ENCODE results near the gene ZNF682. TPM values are rescaled to one million over a fixed set of nuclear protein-coding genes. Genes with fewer than 3 reads are reported as not detected.

The ZNF682 gene
- total and polyA plus RNA-seq, 2 experiments from 2014 or later = 25.1 to 45.1 TPM

DNA sequence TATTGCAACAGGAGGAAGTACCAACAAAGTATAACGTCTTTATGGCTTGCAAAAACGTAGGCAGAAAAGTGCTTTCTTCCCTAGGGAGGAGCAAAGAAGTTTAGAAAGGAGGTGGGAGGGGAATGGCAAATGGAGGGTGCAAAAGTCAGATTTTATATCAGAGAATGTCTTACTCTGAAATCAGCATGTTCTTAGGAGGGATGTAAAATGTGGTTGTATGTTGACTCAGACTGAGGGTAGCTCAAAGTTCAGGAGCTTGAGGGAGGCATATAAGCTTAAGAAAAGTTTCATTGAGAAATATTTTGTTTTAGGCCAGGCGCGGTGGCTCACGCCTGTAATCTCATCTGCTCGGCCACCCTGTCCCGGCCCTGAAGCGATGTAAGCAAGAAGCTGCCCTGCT lies 40.2 kb upstream of the ZNF682 start (continued):
- no peak for TF ChIP-seq ZNF462 (CRISPR knock-in tag; IDR thresholded peaks at IDR 0.05)
- TF ChIP-seq, protein P1, sequence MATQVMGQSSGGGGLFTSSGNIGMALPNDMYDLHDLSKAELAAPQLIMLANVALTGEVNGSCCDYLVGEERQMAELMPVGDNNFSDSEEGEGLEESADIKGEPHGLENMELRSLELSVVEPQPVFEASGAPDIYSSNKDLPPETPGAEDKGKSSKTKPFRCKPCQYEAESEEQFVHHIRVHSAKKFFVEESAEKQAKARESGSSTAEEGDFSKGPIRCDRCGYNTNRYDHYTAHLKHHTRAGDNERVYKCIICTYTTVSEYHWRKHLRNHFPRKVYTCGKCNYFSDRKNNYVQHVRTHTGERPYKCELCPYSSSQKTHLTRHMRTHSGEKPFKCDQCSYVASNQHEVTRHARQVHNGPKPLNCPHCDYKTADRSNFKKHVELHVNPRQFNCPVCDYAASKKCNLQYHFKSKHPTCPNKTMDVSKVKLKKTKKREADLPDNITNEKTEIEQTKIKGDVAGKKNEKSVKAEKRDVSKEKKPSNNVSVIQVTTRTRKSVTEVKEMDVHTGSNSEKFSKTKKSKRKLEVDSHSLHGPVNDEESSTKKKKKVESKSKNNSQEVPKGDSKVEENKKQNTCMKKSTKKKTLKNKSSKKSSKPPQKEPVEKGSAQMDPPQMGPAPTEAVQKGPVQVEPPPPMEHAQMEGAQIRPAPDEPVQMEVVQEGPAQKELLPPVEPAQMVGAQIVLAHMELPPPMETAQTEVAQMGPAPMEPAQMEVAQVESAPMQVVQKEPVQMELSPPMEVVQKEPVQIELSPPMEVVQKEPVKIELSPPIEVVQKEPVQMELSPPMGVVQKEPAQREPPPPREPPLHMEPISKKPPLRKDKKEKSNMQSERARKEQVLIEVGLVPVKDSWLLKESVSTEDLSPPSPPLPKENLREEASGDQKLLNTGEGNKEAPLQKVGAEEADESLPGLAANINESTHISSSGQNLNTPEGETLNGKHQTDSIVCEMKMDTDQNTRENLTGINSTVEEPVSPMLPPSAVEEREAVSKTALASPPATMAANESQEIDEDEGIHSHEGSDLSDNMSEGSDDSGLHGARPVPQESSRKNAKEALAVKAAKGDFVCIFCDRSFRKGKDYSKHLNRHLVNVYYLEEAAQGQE (IDR thresholded peaks at IDR 0.05; ENCODE audit: unreplicated experiment) = no peak
- TF ChIP-seq STAT1 (IDR thresholded peaks at IDR 0.05; ENCODE audit: unreplicated experiment) = no peak
- TF ChIP-seq, protein P2, sequence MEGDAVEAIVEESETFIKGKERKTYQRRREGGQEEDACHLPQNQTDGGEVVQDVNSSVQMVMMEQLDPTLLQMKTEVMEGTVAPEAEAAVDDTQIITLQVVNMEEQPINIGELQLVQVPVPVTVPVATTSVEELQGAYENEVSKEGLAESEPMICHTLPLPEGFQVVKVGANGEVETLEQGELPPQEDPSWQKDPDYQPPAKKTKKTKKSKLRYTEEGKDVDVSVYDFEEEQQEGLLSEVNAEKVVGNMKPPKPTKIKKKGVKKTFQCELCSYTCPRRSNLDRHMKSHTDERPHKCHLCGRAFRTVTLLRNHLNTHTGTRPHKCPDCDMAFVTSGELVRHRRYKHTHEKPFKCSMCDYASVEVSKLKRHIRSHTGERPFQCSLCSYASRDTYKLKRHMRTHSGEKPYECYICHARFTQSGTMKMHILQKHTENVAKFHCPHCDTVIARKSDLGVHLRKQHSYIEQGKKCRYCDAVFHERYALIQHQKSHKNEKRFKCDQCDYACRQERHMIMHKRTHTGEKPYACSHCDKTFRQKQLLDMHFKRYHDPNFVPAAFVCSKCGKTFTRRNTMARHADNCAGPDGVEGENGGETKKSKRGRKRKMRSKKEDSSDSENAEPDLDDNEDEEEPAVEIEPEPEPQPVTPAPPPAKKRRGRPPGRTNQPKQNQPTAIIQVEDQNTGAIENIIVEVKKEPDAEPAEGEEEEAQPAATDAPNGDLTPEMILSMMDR (conservative IDR thresholded peaks at IDR 0.05; ENCODE audit: low read depth in 2 of 2) = no peak
- no peak for TF ChIP-seq NANOG (IDR thresholded peaks at IDR 0.05; ENCODE audit: borderline replicate concordance)
- TF ChIP-seq EZH2 (IDR thresholded peaks at IDR 0.05; ENCODE audit: low read depth, unreplicated experiment) = no peak
- TF ChIP-seq ZNF114 (CRISPR knock-in tag; IDR thresholded peaks at IDR 0.05) = no peak
